Prostate gland (tissue), 2 donors: Measurements from ENCODE around the gene CASKIN1.
"Not testable (repeated sequence)": the region's sequence is repeated elsewhere in the genome, so short reads cannot be mapped to it uniquely, and the experiment has no call there.

Experiments used
- POLR2AphosphoS5 ChIP-seq: sonication (generic); formaldehyde crosslinking; IDR thresholded peaks from one replicate; pipeline ENCODE4 v1.6.1; 2017; ENCODE audit warnings: antibody characterized with exemption
- TF ChIP-seq, protein P1 (sequence below), 4 experiments: fragments of 200-600 bp in 2 of 4; fragments of 450-650 bp in 2 of 4; sonication (generic) in 2 of 4; IDR thresholded peaks; 1 replicate in 3 of 4; 2 replicates in 1 of 4; pipeline ENCODE4 v1.5.1; 2016 to 2019; ENCODE audit warnings: antibody characterized with exemption in 4 of 4, mild to moderate bottlenecking in 2 of 4, moderate library complexity in 2 of 4

DNA sequence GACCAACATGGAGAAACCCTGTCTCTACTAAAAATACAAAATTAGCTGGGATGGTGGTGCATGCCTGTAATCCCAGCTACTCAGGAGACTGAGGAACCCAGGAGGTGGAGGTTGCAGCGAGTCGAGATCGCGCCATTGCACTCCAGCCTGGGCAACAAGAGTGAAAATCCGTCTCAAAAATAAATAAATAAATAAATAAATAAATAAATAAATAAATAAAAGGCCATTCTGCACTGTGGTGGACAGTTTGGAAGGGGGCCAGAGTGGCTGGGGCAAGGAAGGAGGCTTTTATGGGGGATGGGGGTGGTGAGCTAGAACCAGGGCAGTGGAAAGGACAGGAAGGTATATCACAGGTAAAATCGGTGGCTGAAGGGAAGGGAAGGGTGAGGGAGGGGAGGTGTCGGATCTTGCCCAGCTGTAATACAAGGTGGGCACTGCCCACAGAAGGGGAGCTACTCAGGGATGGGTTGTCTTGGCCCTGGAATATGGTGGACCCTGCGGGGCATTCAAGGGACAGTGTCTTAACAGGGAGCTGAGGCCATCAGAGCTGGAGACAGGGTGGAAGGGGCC, 6.8 kb upstream of the CASKIN1 start:
- TF ChIP-seq, protein P1, sequence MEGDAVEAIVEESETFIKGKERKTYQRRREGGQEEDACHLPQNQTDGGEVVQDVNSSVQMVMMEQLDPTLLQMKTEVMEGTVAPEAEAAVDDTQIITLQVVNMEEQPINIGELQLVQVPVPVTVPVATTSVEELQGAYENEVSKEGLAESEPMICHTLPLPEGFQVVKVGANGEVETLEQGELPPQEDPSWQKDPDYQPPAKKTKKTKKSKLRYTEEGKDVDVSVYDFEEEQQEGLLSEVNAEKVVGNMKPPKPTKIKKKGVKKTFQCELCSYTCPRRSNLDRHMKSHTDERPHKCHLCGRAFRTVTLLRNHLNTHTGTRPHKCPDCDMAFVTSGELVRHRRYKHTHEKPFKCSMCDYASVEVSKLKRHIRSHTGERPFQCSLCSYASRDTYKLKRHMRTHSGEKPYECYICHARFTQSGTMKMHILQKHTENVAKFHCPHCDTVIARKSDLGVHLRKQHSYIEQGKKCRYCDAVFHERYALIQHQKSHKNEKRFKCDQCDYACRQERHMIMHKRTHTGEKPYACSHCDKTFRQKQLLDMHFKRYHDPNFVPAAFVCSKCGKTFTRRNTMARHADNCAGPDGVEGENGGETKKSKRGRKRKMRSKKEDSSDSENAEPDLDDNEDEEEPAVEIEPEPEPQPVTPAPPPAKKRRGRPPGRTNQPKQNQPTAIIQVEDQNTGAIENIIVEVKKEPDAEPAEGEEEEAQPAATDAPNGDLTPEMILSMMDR (IDR thresholded peaks at IDR 0.05) = not testable (repeated sequence)
- not testable (repeated sequence) for TF ChIP-seq POLR2AphosphoS5
